ENCODE results near the gene PLXNC1. TPM values are rescaled to one million over a fixed set of nuclear protein-coding genes. Genes with fewer than 3 reads are reported as not detected.

The PLXNC1 gene
- total RNA-seq, 4 donors from 2014 or later = 4.8 to 6.8 (median 6.2) TPM

GRCh38 chr12:94109160-94109559 lies 39.2 kb upstream of the PLXNC1 start:
- Histone ChIP-seq H3K9me3 (peaks cover 0 to 11% (median 0%) of the 10 kb centered on the region in 3 donors), H3K36me3 (no peaks in the 10 kb centered on the region), H3K4me3 (no peak overlapping the region), H3K27ac (no peak overlapping the region), H3K27me3 (peaks cover 32% of the 10 kb centered on the region), H3K4me1 (no peaks in the 10 kb centered on the region)
- no peak for TF ChIP-seq EP300 (IDR thresholded peaks at IDR 0.05)
- no peak for TF ChIP-seq POLR2AphosphoS5 (IDR thresholded peaks at IDR 0.05)
- no peak for TF ChIP-seq POLR2A (IDR thresholded peaks at IDR 0.05)
- TF ChIP-seq, protein P1, sequence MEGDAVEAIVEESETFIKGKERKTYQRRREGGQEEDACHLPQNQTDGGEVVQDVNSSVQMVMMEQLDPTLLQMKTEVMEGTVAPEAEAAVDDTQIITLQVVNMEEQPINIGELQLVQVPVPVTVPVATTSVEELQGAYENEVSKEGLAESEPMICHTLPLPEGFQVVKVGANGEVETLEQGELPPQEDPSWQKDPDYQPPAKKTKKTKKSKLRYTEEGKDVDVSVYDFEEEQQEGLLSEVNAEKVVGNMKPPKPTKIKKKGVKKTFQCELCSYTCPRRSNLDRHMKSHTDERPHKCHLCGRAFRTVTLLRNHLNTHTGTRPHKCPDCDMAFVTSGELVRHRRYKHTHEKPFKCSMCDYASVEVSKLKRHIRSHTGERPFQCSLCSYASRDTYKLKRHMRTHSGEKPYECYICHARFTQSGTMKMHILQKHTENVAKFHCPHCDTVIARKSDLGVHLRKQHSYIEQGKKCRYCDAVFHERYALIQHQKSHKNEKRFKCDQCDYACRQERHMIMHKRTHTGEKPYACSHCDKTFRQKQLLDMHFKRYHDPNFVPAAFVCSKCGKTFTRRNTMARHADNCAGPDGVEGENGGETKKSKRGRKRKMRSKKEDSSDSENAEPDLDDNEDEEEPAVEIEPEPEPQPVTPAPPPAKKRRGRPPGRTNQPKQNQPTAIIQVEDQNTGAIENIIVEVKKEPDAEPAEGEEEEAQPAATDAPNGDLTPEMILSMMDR (IDR thresholded peaks at IDR 0.05) = no peak
- WGBS, 2 donors (ENCODE audit: low coverage in 1 of 2) = 21 to 33% methylated on average over 4 of the region's 5 CpGs
- ATAC-seq = peak; percentile 5

- Histone ChIP-seq H3K36me3 (no peaks in the 10 kb centered on the region), H3K4me3 (no peak overlapping the region), H3K4me1 (no peaks in the 10 kb centered on the region), H3K27me3 (peaks cover 25% of the 10 kb centered on the region), H3K27ac (no peak overlapping the region), H3K9me3 (peaks cover 0 to 11% (median 0%) of the 10 kb centered on the region in 3 donors)
- TF ChIP-seq, protein P1 (IDR thresholded peaks at IDR 0.05) = no peak
- TF ChIP-seq POLR2AphosphoS5 (IDR thresholded peaks at IDR 0.05) (no peak), EP300 (IDR thresholded peaks at IDR 0.05) (no peak), POLR2A (IDR thresholded peaks at IDR 0.05) (no peak)
- no peak for ATAC-seq
- 95 to 98% methylated on average over 3 to 5 of the region's 9 CpGs for WGBS, 2 donors (ENCODE audit: low coverage in 1 of 2)
Measured at GRCh38 chr12:94110258-94110657, 38.1 kb upstream of the PLXNC1 start.

GRCh38 chr12:94111302-94111701 lies 37.1 kb upstream of the PLXNC1 start:
- WGBS, 2 donors (ENCODE audit: low coverage in 1 of 2) = 90 to 100% methylated on average over 1 to 2 of the region's 2 CpGs
- Histone ChIP-seq H3K4me1 (no peaks in the 10 kb centered on the region), H3K9me3 (peaks cover 0 to 11% (median 0%) of the 10 kb centered on the region in 3 donors), H3K4me3 (no peak overlapping the region), H3K27me3 (peaks cover 20% of the 10 kb centered on the region), H3K27ac (no peak overlapping the region), H3K36me3 (no peaks in the 10 kb centered on the region)
- no peak for ATAC-seq
- TF ChIP-seq POLR2AphosphoS5 (IDR thresholded peaks at IDR 0.05) (no peak), POLR2A (IDR thresholded peaks at IDR 0.05) (no peak), EP300 (IDR thresholded peaks at IDR 0.05) (no peak)
- TF ChIP-seq, protein P1 (IDR thresholded peaks at IDR 0.05) = no peak

DNA sequence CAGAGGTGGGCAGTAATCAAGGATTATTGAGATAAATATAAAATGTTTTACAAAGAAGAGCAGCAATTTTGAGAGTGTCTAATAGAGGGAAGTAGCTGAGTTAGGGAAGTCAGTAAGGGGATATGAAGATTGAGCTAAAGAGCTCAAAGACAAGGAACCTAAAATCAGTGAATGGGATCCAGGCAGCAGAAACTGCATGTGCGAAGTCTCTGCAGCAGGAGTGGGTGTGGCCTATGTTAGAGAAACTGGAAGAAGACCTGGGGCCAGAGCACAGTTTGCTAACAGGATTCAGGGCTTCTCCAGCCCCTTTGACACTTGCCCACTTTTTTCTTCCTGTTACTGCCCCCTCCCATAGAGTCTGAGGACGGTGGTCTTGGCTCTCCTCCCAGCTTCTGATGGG lies 36.3 kb upstream of the PLXNC1 start:
- Histone ChIP-seq H3K27ac (no peak overlapping the region), H3K4me3 (no peak overlapping the region), H3K4me1 (no peaks in the 10 kb centered on the region), H3K27me3 (peaks cover 12% of the 10 kb centered on the region), H3K36me3 (no peaks in the 10 kb centered on the region), H3K9me3 (peaks cover 0 to 11% (median 0%) of the 10 kb centered on the region in 3 donors)
- TF ChIP-seq, protein P1 (IDR thresholded peaks at IDR 0.05) = no peak
- no peak for TF ChIP-seq POLR2A (IDR thresholded peaks at IDR 0.05)
- TF ChIP-seq EP300 (IDR thresholded peaks at IDR 0.05) = no peak
- TF ChIP-seq POLR2AphosphoS5 (IDR thresholded peaks at IDR 0.05) = no peak
- no peak for ATAC-seq
- 55 to 59% methylated on average over 1 to 2 of the region's 2 CpGs for WGBS, 2 donors (ENCODE audit: low coverage in 1 of 2)

DNA sequence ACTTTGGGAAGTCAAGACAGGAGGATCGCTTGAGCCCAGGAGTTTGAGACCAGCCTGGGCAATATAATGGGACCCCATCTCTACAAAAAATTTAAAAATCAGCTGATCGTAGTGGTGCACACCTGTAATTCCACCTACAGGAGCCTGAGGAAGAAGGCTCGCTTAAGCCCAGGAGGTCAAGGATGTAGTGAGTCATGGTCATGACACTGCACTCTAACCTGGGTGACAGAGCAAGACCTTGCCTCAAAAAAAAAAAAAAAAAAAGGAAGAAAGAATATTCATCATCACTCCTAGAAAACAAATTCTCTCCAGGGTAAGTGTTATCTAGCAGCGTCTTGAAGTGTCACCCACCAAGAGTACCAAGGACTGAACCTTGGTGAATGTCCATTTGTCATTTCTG lies 34.2 kb upstream of the PLXNC1 start:
- no peaks in the 10 kb centered on the region for H3K36me3 ChIP-seq
- H3K27ac ChIP-seq = no peak overlapping the region
- no peak for ATAC-seq
- WGBS, 2 donors (ENCODE audit: low coverage in 1 of 2) = 73 to 96% methylated on average over 2 to 3 of the region's 4 CpGs
- peaks cover 0 to 11% (median 0%) of the 10 kb centered on the region in 3 donors for H3K9me3 ChIP-seq
- H3K4me3 ChIP-seq = no peak overlapping the region
- no peaks in the 10 kb centered on the region for H3K4me1 ChIP-seq
- no peak for TF ChIP-seq POLR2A (IDR thresholded peaks at IDR 0.05)
- TF ChIP-seq, protein P1 (IDR thresholded peaks at IDR 0.05) = no peak
- TF ChIP-seq POLR2AphosphoS5 (IDR thresholded peaks at IDR 0.05) = no peak
- no peak for TF ChIP-seq EP300 (IDR thresholded peaks at IDR 0.05)
- H3K27me3 ChIP-seq = peaks cover 5% of the 10 kb centered on the region
